Liver (tissue), 3 donors: Measurements from ENCODE around the gene MAP3K15.

ENCODE experiments used
- EGR1 ChIP-seq, 2 donors: IDR thresholded peaks; 2 replicates each; pipeline ENCODE4 v1.6.1; 2016 to 2018; ENCODE audit warnings: antibody characterized with exemption in 2 of 2, low read depth in 2 of 2
- FOXA1 ChIP-seq: IDR thresholded peaks from 2 replicates; pipeline ENCODE4 v1.6.1; 2016; ENCODE audit warnings: antibody characterized with exemption
- GABPA ChIP-seq, 2 donors: IDR thresholded peaks in 1 of 2; conservative IDR thresholded peaks in 1 of 2; 2 replicates each; pipeline ENCODE4 v1.6.1; 2016; ENCODE audit warnings: antibody characterized with exemption in 2 of 2, mild to moderate bottlenecking in 1 of 2, moderate library complexity in 1 of 2
- RAD21 ChIP-seq, 2 donors: IDR thresholded peaks; 2 replicates each; pipeline ENCODE4 v1.6.1; 2016; ENCODE audit warnings: antibody characterized with exemption in 2 of 2, mild to moderate bottlenecking in 2 of 2
- SP1 ChIP-seq: IDR thresholded peaks from 2 replicates; pipeline ENCODE4 v1.6.1; 2018; ENCODE audit warnings: antibody characterized with exemption, mild to moderate bottlenecking
- TAF1 ChIP-seq: conservative IDR thresholded peaks from 2 replicates; pipeline ENCODE4 v1.6.1; 2016; ENCODE audit warnings: antibody characterized with exemption, mild to moderate bottlenecking
- YY1 ChIP-seq: IDR thresholded peaks from 2 replicates; pipeline ENCODE4 v1.6.1; 2016; ENCODE audit warnings: antibody characterized with exemption, mild to moderate bottlenecking
- TF ChIP-seq, protein P1 (sequence below): fragments of 150-350 bp; IDR thresholded peaks from 2 replicates; pipeline ENCODE4 v1.5.1; 2017; ENCODE audit warnings: improper control_type of control experiment, low read depth, low read length; ENCODE audit not compliant: missing input control
- TF ChIP-seq, protein P2 (sequence below): IDR thresholded peaks from 2 replicates; pipeline ENCODE4 v1.6.1; 2016; ENCODE audit warnings: antibody characterized with exemption, mild to moderate bottlenecking
- TF ChIP-seq, protein P3 (sequence below): IDR thresholded peaks from 2 replicates; pipeline ENCODE4 v1.6.1; 2016; ENCODE audit warnings: antibody characterized with exemption
- donor health status: healthy.
- donor health status: healthy.

DNA sequence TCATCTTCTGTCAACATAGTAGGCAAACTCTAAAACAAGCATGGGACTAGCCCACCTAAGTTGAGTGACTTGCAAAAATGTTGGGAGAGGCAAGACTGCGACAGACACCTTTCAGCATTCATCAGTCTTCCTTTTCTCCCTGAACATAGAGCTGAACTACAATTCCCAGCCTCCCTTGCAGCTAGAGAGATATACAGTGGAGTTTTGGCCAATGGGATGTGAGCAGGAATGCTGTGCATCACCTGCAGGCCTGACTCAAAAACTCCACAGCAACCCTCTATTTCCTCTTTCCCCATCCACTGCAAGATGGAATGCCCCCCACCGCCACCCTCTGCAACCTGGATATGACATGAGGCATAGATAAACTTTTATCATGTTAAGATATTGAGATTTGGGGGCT lies 105.0 kb downstream of the MAP3K15 start:
- TF ChIP-seq, protein P1, sequence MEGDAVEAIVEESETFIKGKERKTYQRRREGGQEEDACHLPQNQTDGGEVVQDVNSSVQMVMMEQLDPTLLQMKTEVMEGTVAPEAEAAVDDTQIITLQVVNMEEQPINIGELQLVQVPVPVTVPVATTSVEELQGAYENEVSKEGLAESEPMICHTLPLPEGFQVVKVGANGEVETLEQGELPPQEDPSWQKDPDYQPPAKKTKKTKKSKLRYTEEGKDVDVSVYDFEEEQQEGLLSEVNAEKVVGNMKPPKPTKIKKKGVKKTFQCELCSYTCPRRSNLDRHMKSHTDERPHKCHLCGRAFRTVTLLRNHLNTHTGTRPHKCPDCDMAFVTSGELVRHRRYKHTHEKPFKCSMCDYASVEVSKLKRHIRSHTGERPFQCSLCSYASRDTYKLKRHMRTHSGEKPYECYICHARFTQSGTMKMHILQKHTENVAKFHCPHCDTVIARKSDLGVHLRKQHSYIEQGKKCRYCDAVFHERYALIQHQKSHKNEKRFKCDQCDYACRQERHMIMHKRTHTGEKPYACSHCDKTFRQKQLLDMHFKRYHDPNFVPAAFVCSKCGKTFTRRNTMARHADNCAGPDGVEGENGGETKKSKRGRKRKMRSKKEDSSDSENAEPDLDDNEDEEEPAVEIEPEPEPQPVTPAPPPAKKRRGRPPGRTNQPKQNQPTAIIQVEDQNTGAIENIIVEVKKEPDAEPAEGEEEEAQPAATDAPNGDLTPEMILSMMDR, result no peak
- TF ChIP-seq, protein P2, sequence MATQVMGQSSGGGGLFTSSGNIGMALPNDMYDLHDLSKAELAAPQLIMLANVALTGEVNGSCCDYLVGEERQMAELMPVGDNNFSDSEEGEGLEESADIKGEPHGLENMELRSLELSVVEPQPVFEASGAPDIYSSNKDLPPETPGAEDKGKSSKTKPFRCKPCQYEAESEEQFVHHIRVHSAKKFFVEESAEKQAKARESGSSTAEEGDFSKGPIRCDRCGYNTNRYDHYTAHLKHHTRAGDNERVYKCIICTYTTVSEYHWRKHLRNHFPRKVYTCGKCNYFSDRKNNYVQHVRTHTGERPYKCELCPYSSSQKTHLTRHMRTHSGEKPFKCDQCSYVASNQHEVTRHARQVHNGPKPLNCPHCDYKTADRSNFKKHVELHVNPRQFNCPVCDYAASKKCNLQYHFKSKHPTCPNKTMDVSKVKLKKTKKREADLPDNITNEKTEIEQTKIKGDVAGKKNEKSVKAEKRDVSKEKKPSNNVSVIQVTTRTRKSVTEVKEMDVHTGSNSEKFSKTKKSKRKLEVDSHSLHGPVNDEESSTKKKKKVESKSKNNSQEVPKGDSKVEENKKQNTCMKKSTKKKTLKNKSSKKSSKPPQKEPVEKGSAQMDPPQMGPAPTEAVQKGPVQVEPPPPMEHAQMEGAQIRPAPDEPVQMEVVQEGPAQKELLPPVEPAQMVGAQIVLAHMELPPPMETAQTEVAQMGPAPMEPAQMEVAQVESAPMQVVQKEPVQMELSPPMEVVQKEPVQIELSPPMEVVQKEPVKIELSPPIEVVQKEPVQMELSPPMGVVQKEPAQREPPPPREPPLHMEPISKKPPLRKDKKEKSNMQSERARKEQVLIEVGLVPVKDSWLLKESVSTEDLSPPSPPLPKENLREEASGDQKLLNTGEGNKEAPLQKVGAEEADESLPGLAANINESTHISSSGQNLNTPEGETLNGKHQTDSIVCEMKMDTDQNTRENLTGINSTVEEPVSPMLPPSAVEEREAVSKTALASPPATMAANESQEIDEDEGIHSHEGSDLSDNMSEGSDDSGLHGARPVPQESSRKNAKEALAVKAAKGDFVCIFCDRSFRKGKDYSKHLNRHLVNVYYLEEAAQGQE, result no peak
- TF ChIP-seq FOXA1 (no peak), YY1 (no peak), EGR1 (IDR thresholded peaks at IDR 0.05; ENCODE audit: low read depth in 2 of 2) (no peak), TAF1 (no peak), RAD21 (IDR thresholded peaks at IDR 0.05) (no peak), SP1 (no peak), GABPA (IDR thresholded peaks at IDR 0.05 in 1 of 2, conservative IDR thresholded peaks at IDR 0.05 in 1 of 2) (no peak)
- TF ChIP-seq, protein P3, sequence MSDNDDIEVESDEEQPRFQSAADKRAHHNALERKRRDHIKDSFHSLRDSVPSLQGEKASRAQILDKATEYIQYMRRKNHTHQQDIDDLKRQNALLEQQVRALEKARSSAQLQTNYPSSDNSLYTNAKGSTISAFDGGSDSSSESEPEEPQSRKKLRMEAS, result no peak
